ENCODE results near the gene KIF26A.

The KIF26A gene

GRCh38 chr14:104161602-104162367 is 23.4 kb downstream of the KIF26A start:
- no peak for DNase-seq

GRCh38 chr14:104162495-104162894 is 24.1 kb downstream of the KIF26A start:
- DNase-seq = no peak

- DNase-seq = no peak
Measured at GRCh38 chr14:104163541-104163940, 25.2 kb downstream of the KIF26A start.

- DNase-seq = no peak
Measured at GRCh38 chr14:104164041-104164440, 25.7 kb downstream of the KIF26A start.

GRCh38 chr14:104164512-104164911 is 26.1 kb downstream of the KIF26A start:
- DNase-seq = no peak

GRCh38 chr14:104166698-104167097 is 28.3 kb downstream of the KIF26A start:
- no peak for DNase-seq

- DNase-seq = no peak
Measured at GRCh38 chr14:104168603-104169002, 30.2 kb downstream of the KIF26A start.

- DNase-seq = no peak
Measured at GRCh38 chr14:104169005-104169698, 30.8 kb downstream of the KIF26A start.

- no peak for DNase-seq
Measured at GRCh38 chr14:104169699-104170479, 31.5 kb downstream of the KIF26A start.

- DNase-seq = no peak
Measured at GRCh38 chr14:104171029-104171697, 32.8 kb downstream of the KIF26A start.

- DNase-seq = no peak
Measured at GRCh38 chr14:104171895-104172294, 33.5 kb downstream of the KIF26A start.

DNA sequence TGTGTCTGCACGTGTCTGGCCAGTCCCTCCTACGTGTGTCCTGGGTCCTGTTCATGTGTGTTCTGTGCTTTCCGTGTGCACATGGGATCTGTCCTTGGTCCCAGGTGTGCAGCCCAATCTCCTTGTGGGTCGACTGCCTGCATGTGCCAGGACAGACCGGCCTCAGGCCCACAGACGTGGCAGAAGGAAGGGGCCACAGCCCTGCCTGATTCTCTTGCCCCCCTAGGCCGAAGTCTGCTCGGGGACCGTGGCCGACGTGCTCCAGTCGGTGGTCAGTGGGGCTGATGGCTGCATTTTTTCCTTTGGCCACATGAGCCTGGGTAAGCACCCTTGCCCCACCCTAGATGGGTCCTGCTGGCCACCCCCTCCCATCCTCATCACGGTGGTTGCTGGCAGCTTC is 34.0 kb downstream of the KIF26A start:
- no peak for DNase-seq

DNA sequence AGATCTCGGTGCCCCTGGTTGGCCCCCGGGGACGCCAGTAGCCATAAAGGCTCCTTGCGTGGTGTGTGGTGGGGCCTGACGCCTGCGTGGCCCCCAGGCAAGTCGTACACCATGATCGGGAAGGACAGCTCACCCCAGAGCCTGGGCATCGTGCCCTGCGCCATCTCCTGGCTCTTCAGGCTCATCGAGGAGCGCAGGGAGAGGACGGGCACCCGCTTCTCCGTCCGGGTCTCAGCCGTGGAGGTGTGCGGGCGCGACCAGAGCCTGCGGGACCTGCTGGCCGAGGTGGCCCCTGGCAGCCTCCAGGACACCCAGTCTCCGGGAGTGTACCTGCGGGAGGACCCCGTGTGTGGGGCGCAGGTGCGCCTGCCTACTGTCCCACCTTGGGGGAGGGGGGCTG is 34.5 kb downstream of the KIF26A start:
- DNase-seq = no peak

- DNase-seq = no peak
Measured at GRCh38 chr14:104174051-104174450, 35.7 kb downstream of the KIF26A start.

DNA sequence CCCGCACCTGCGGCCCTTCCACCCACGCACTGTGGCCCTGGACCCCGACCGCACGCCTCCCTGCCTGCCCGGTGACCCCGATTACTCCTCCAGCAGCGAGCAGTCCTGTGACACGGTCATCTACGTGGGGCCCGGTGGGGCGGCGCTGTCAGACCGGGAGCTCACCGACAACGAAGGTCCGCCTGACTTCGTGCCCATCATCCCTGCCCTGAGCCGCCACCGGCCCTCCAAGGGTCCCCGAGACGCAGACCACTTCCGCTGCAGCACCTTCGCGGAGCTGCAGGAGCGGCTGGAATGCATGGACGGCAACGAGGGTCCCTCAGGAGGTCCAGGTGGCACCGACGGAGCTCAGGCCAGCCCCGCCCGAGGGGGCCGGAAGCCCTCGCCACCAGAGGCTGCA is 36.7 kb downstream of the KIF26A start:
- no peak for DNase-seq

GRCh38 chr14:104175811-104176210 is 37.4 kb downstream of the KIF26A start:
- DNase-seq = no peak

DNA sequence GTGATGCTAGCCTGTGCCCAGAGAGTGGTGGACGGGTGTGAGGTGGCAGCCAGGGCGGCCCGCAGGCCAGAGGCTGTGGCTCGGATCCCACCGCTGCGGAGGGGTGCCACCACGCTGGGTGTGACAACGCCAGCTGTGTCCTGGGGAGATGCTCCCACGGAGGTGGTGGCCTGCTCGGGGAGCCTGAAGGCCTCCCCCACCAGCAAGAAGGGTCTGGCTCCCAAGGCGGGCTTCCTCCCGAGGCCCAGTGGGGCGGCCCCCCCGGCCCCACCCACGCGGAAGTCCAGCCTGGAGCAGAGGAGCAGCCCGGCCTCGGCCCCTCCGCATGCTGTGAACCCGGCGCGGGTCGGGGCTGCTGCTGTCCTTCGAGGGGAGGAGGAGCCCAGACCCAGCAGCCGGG is 38.2 kb downstream of the KIF26A start:
- DNase-seq = no peak

GRCh38 chr14:104177411-104177810 is 39.0 kb downstream of the KIF26A start:
- no peak for DNase-seq

DNA sequence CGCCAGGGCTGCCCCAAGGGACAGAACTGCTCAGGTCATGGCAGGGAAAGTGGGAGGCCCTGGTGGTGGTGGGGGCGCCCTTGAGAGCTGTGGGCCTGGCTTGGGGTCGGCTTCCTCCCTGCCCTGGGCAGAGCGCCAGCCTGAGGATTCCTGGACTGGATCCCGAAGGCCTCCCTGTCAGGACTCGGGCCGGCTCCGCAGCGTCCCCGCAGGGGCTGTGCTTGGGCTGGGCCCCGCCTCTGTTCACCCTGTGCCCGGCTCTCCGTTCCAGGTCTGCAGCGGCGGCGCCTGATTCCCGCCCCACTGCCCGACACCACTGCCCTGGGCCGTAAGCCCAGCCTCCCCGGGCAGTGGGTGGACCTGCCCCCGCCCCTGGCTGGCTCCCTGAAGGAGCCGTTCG is 39.9 kb downstream of the KIF26A start:
- no peak for DNase-seq

DNA sequence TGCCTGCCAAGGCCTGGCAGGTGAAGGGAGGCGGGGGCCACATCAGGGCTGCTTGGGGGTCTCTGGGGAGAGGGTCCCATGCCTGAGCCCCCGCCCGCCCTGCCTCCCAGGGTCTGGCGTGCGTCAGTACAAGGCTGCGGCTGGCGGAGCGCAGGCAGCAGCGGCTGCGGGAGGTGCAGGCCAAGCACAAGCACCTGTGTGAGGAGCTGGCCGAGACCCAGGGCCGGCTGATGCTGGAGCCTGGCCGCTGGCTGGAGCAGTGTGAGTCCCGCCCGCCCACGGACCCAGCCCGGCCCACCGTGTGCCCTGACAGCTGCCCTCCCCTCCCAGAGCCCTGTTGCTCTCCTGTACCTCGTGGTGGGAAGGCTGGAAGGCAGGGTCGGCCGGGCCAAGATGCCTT is 40.7 kb downstream of the KIF26A start:
- no peak for DNase-seq

- no peak for DNase-seq
Measured at GRCh38 chr14:104179564-104180129, 41.3 kb downstream of the KIF26A start.

DNA sequence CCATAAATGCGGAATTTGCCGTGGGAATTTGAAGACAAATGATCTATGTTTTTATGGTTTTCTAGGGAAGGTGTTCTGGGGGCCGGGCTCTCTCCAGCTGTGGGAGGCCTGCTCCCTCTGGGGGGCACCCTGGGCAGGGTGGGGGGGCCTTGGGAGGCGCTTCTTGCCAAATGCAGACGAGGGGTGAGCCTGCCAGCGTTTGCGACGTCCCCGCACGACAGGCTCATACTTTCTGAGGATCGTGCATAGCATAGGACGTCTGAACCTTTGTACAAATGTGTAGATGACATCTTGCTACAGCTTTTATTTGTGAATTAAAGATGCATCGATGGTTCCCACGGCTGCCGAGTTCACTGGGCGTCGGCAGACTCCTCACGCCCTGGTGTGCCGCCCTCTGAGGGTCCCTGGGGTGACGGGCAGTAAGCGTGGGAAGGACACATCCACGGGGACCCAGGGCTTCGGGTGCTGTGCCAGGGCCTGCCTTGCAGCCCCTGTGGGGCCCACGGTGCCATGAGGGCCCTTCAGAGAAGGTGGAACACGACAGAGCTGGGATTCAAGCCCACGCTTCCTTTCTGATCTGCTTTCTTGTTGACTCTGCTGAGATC is 42.3 kb downstream of the KIF26A start:
- DNase-seq = no peak
